OCI-LY1 (cell line): ENCODE data around the gene ATP8B2.

Experiments used
- EZH2 ChIP-seq: fragments of 200-600 bp; sonication (generic), shearing (Covaris generic); IDR thresholded peaks from 2 replicates; pipeline ENCODE4 v1.8.0; 2017; ENCODE audit warnings: borderline replicate concordance, mixed run types, mild to moderate bottlenecking, antibody characterized with exemption, low read length, moderate library complexity, mixed read lengths
- TF ChIP-seq, protein P1 (sequence below): fragments of 200-600 bp; sonication (generic), shearing (Covaris generic); IDR thresholded peaks from 2 replicates; pipeline ENCODE4 v1.5.1; 2017; ENCODE audit warnings: mild to moderate bottlenecking, antibody characterized with exemption, low read length, moderate library complexity, mixed read lengths

DNA sequence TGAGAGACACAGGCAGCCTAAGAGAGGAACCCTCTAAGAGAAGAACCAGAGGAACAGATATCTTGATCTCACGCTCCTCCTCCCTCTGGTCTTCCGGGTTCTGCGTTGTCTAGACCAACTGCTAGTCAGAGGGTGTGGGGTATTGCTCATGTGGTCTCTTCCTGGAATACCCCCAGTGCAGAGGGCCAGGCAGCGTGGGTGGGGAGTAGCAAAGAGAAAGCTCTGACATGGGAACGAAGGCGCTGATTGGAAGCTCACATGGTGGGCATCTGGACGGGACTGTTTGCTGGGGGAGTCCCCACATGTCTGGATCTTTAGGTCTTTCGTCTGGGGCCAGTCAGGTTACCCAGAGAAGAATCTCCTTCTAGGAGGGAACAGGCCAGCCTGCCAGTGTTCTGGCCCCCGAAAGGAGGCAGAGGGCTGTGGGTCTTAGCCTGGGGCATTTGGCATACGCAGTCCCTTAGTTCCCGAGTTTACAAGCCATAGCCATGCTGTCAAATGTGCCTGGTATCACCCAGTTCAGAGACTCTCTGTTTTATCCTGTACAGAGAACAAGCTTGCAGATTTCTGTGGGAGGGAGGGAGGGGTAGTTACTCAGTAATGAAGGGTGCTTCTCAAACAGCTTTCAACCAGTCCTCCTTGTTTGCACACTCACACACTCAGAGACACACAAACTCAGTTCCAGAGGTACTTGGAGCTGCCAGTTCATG, 61.5 kb downstream of the ATP8B2 start:
- TF ChIP-seq, protein P1, sequence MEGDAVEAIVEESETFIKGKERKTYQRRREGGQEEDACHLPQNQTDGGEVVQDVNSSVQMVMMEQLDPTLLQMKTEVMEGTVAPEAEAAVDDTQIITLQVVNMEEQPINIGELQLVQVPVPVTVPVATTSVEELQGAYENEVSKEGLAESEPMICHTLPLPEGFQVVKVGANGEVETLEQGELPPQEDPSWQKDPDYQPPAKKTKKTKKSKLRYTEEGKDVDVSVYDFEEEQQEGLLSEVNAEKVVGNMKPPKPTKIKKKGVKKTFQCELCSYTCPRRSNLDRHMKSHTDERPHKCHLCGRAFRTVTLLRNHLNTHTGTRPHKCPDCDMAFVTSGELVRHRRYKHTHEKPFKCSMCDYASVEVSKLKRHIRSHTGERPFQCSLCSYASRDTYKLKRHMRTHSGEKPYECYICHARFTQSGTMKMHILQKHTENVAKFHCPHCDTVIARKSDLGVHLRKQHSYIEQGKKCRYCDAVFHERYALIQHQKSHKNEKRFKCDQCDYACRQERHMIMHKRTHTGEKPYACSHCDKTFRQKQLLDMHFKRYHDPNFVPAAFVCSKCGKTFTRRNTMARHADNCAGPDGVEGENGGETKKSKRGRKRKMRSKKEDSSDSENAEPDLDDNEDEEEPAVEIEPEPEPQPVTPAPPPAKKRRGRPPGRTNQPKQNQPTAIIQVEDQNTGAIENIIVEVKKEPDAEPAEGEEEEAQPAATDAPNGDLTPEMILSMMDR: no peak
- TF ChIP-seq EZH2: no peak
